Neuronal stem cell (in vitro differentiated cells): ENCODE data around the gene C13orf46.
A peak's percentile ranks its signal among the peaks of the same experiment; 100 is the strongest.

Experiments used
- DNase-seq: peaks from one replicate; pipeline ENCODE4 v3.0.0-alpha.2; 2013; ENCODE audit warnings: low spot score
- H2AFZ ChIP-seq: one replicate; pipeline ENCODE4 v1.6.1; 2013; ENCODE audit warnings: mild to moderate bottlenecking, low read length, inconsistent platforms
- H2AK5ac ChIP-seq: 2 replicates; pipeline ENCODE4 v1.6.1; 2013; ENCODE audit warnings: low read depth, mild to moderate bottlenecking, inconsistent platforms, low read length, moderate library complexity, mixed read lengths
- H2BK120ac ChIP-seq: 2 replicates; pipeline ENCODE4 v1.6.1; 2013; ENCODE audit warnings: low read depth, mild to moderate bottlenecking, inconsistent platforms, low read length, moderate library complexity, mixed read lengths
- H2BK12ac ChIP-seq: one replicate; pipeline ENCODE4 v1.6.1; 2013; ENCODE audit warnings: low read length, inconsistent platforms
- H2BK15ac ChIP-seq: 2 replicates; pipeline ENCODE4 v1.6.1; 2013; ENCODE audit warnings: mild to moderate bottlenecking, low read length, inconsistent platforms, mixed read lengths
- H2BK5ac ChIP-seq: one replicate; pipeline ENCODE4 v1.6.1; 2013; ENCODE audit warnings: inconsistent platforms, mild to moderate bottlenecking, low read length, moderate library complexity
- H3K14ac ChIP-seq: one replicate; pipeline ENCODE4 v1.6.1; 2013; ENCODE audit warnings: low read length, inconsistent platforms
- H3K18ac ChIP-seq: 2 replicates; pipeline ENCODE4 v1.6.1; 2013; ENCODE audit warnings: low read length, inconsistent platforms
- H3K23ac ChIP-seq: 2 replicates; pipeline ENCODE4 v1.6.1; 2013; ENCODE audit warnings: low read depth, mild to moderate bottlenecking, mixed read lengths, low read length, inconsistent platforms; ENCODE audit not compliant: poor library complexity
- H3K27ac ChIP-seq: replicated peaks from 3 replicates; pipeline ENCODE4 v1.5.1; 2013; ENCODE audit warnings: low read length, inconsistent platforms
- H3K27me3 ChIP-seq, 3 experiments: 2 replicates each; pipeline ENCODE4 v1.6.1; 2013; ENCODE audit warnings: low read length in 3 of 3, mild to moderate bottlenecking in 2 of 3, inconsistent platforms in 1 of 3, low read depth in 1 of 3, mixed read lengths in 1 of 3, moderate library complexity in 1 of 3; ENCODE audit not compliant: control insufficient read depth in 3 of 3, insufficient read depth in 3 of 3
- H3K36me3 ChIP-seq, 2 donors: replicated peaks in 1 of 2; 2 replicates each; pipeline ENCODE4 v1.6.1; 2013; ENCODE audit warnings: low read length in 2 of 2; ENCODE audit not compliant: control insufficient read depth in 2 of 2, insufficient read depth in 2 of 2
- H3K4ac ChIP-seq: 2 replicates; pipeline ENCODE4 v1.6.1; 2013; ENCODE audit warnings: inconsistent platforms, mild to moderate bottlenecking, low read length, moderate library complexity
- H3K4me1 ChIP-seq, 2 donors: 1 replicate in 1 of 2; 2 replicates in 1 of 2; pipeline ENCODE4 v1.6.1; 2013; ENCODE audit warnings: low read length in 2 of 2, low read depth in 1 of 2; ENCODE audit not compliant: control insufficient read depth in 2 of 2, insufficient read depth in 1 of 2
- H3K4me2 ChIP-seq: one replicate; pipeline ENCODE4 v1.6.1; 2013; ENCODE audit warnings: mild to moderate bottlenecking, low read length, inconsistent platforms; ENCODE audit not compliant: insufficient read depth, poor library complexity, severe bottlenecking
- H3K4me3 ChIP-seq, 2 donors: 2 replicates each; pipeline ENCODE4 v1.5.1; 2013; ENCODE audit warnings: low read length in 2 of 2, mild to moderate bottlenecking in 2 of 2, inconsistent platforms in 1 of 2, moderate library complexity in 1 of 2
- H3K79me1 ChIP-seq: one replicate; pipeline ENCODE4 v1.6.1; 2013; ENCODE audit warnings: low read depth, mild to moderate bottlenecking, inconsistent platforms, low read length, moderate library complexity
- H3K9ac ChIP-seq: one replicate; pipeline ENCODE4 v1.6.1; 2013; ENCODE audit warnings: mild to moderate bottlenecking, low read depth, low read length, inconsistent platforms; ENCODE audit not compliant: poor library complexity
- H3K9me3 ChIP-seq, 2 donors: replicated peaks in 1 of 2; 2 replicates each; pipeline versions ENCODE3 to v1.6.1; 2013; ENCODE audit warnings: low read length in 2 of 2, mild to moderate bottlenecking in 2 of 2, inconsistent platforms in 1 of 2, low read depth in 1 of 2, mixed read lengths in 1 of 2, moderate library complexity in 1 of 2; ENCODE audit not compliant: control insufficient read depth in 2 of 2, insufficient read depth in 1 of 2
- H4K8ac ChIP-seq: one replicate; pipeline ENCODE4 v1.6.1; 2013; ENCODE audit warnings: low read depth, mild to moderate bottlenecking, inconsistent platforms, low read length, moderate library complexity
- H4K91ac ChIP-seq: one replicate; pipeline ENCODE4 v1.6.1; 2013; ENCODE audit warnings: low read length, low read depth, mild to moderate bottlenecking, inconsistent platforms; ENCODE audit not compliant: poor library complexity
- WGBS, 2 donors: extraction: QIAGEN DNeasy Blood & Tissue Kit; methylation state at CpG; one replicate each; pipeline ENCODE4 v1.1.7; 2013; ENCODE audit warnings: missing lambda C conversion rate in 2 of 2, mixed read lengths in 1 of 2; ENCODE audit not compliant: insufficient read length in 2 of 2, insufficient replicate concordance in 1 of 2; ENCODE audit errors: extremely low coverage in 2 of 2; 5-methylcytosine and 5-hydroxymethylcytosine counted together

Gene C13orf46

DNA sequence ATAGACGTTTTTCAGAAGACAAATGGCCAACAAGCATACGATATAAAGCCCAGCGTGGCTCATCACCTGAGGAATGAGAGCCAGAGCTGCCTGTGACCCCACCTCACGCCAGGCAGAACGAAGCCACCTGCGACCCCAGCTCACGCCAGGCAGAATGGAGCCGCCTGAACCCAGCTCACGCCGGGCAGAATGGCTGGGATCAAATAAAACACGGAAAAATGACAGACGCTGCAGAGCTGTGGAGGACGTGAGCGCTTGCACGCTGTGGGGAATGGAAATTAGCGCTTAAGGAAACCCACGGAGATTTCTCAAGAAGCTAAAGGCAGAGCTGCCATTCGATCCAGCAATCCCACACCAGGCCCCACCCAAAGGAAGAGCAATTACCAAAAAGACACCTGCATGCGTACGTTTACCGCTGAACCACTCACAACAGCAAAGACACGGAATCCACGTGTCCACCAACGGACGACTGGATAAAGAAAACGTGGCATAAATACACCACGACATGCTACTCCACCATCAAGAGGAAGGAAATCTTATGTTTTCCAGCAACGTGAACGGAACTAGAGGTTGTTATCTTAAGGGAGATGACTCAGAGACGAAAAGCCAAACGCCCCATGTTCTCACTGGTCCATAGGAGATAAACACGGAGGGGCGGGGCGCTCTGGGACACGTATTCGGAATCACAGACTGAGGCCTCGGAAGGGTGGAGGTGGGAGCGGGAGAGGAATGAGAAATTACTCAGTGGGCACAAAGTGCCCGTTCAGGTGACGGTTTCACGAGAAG lies 30.7 kb upstream of the C13orf46 start:
- H3K79me1 ChIP-seq = no peaks in the 10 kb centered on the region
- no peak overlapping the region for H4K8ac ChIP-seq
- no peak overlapping the region for H2BK5ac ChIP-seq
- no peak overlapping the region for H3K4me2 ChIP-seq
- no peak overlapping the region for H2BK120ac ChIP-seq
- H3K27me3 ChIP-seq = no peaks in the 10 kb centered on the region
- H2BK12ac ChIP-seq = no peak overlapping the region
- H3K9ac ChIP-seq = no peak overlapping the region
- no peak overlapping the region for H2AK5ac ChIP-seq
- H3K23ac ChIP-seq = no peak overlapping the region
- H3K27ac ChIP-seq = no peak overlapping the region
- no peak overlapping the region for H3K4ac ChIP-seq
- peaks cover 2 to 30% of the 10 kb centered on the region in 2 donors for H3K36me3 ChIP-seq
- no peak overlapping the region for H4K91ac ChIP-seq
- WGBS, 2 donors = no CpG with 5 or more reads among the region's 41 CpGs
- H3K4me3 ChIP-seq = no peak overlapping the region
- no peak overlapping the region for H3K14ac ChIP-seq
- no peaks in the 10 kb centered on the region for H3K9me3 ChIP-seq
- H3K18ac ChIP-seq = peak overlapping the region; percentile 24
- no peak overlapping the region for H2BK15ac ChIP-seq
- DNase-seq = no peak
- peaks cover 0 to 2% of the 10 kb centered on the region in 2 donors for H3K4me1 ChIP-seq
- H2AFZ ChIP-seq = no peak overlapping the region

DNA sequence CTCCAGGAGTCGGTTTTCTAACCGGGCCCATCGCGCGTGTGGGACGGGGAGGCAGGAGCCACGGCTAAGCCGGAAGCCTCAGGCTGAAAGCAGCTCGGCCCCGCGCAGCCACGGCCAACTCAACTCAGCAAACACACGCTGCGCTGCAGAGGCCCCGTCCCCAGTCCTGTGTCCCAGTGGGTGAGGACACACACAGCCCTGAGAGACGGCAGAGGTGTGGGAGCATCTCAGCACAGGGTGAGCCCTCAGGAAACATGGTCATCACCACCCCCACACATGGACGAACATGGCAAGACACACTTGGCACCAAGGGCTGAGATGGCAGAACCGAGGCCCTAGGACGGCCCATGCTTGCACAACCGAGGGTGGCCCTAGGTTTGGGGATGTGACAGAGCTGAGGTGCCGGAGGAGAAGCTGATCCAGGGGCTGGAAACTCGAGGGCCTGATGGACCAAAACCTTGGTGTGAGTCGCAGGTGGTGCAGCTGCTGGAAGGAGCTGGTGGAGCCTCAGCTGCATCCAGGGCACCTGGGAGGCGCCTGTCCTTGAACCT lies 29.0 kb upstream of the C13orf46 start:
- Histone ChIP-seq H3K9ac (no peak overlapping the region), H3K27me3 (no peaks in the 10 kb centered on the region), H3K4me3 (peak overlapping the region in 1 of 2 donors; percentile 14), H4K8ac (no peak overlapping the region), H2BK120ac (no peak overlapping the region), H2BK12ac (peak overlapping the region; percentile 59), H3K14ac (peak overlapping the region; percentile 0), H4K91ac (no peak overlapping the region), H3K23ac (peak overlapping the region; percentile 52), H3K27ac (no peak overlapping the region), H3K79me1 (no peaks in the 10 kb centered on the region), H3K18ac (peak overlapping the region; percentile 28), H3K4ac (no peak overlapping the region), H3K36me3 (peaks cover 2 to 35% of the 10 kb centered on the region in 2 donors), H3K4me2 (no peak overlapping the region), H2BK5ac (peak overlapping the region; percentile 94), H3K4me1 (peaks cover 0 to 2% of the 10 kb centered on the region in 2 donors), H2AFZ (no peak overlapping the region), H3K9me3 (no peaks in the 10 kb centered on the region), H2BK15ac (peak overlapping the region; percentile 4), H2AK5ac (no peak overlapping the region)
- DNase-seq = no peak
- WGBS, 2 donors = no CpG with 5 or more reads among the region's 24 CpGs

DNA sequence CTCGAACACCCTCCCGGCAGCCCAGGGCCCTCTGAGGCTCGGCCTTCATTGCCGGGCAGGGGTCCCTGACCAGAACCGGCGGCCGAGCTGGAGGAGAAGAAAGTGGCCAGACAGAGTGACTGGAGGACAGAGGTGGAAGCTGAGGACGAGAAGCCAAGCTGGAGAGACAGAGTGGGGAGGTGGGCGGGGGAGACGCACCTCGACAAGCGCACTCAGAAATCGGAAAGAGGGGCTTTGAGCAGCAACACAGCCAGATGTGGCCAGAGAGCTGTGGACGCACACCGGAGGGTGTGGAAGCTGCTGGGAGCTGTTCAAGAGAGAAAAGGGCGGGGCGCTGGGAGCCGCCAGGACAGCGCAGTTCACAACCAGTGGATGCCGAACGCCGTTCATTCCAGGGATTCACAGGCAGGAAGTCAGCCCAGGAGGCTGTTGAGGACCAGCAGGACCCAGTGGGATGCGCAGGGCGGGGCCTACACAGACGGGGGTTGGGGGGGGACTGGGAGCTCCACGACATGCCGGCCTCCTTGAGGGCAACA lies 28.2 kb upstream of the C13orf46 start:
- Histone ChIP-seq H2BK12ac (no peak overlapping the region), H4K91ac (no peak overlapping the region), H3K79me1 (no peaks in the 10 kb centered on the region), H3K4me3 (no peak overlapping the region), H3K36me3 (peaks cover 2 to 41% of the 10 kb centered on the region in 2 donors), H3K18ac (no peak overlapping the region), H3K4me2 (no peak overlapping the region), H2AK5ac (peak overlapping the region; percentile 95), H4K8ac (no peak overlapping the region), H2AFZ (no peak overlapping the region), H2BK5ac (peak overlapping the region; percentile 75), H3K27ac (no peak overlapping the region), H3K4ac (peak overlapping the region; percentile 37), H3K27me3 (no peaks in the 10 kb centered on the region), H3K4me1 (peaks cover 0 to 2% of the 10 kb centered on the region in 2 donors), H3K9ac (no peak overlapping the region), H2BK120ac (no peak overlapping the region), H3K23ac (no peak overlapping the region), H3K14ac (no peak overlapping the region), H2BK15ac (no peak overlapping the region), H3K9me3 (no peaks in the 10 kb centered on the region)
- WGBS, 2 donors = no CpG with 5 or more reads among the region's 27 CpGs
- DNase-seq = no peak

DNA sequence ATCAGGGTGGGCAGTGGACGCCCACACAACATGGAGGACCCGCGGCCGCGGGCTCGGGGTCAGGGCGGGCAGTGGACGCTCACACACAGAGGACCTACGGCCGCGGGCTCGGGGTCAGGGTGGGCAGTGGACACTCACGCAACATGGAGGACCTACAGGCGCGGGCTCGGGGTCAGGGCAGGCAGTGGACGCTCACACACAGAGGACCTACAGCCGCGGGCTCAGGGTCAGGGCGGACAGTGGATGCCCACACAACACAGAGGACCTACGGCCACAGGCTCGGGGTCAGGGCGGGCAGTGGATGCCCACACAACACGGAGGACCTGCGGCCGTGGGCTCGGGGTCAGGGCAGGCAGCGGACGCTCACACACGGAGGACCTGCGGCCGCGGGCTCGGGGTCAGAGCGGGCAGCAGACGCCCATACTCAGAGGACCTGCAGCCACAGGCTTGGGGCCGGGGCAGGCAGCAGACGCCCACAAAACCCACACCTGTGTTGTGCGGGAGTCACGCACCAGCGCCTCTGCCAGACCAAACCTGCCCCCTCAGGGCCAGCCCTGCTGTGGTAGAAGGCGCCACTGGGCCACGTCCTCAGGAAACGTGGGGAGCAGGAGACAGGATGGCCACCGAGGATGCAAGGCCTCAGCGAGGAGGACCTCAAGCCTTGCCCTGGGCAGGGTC lies 27.6 kb upstream of the C13orf46 start:
- H3K9me3 ChIP-seq = no peaks in the 10 kb centered on the region
- no CpG with 5 or more reads among the region's 46 CpGs for WGBS, 2 donors

More for the DNA sequence above, 27.6 kb upstream of the C13orf46 start:
- DNase-seq = no peak
- H2BK120ac ChIP-seq = no peak overlapping the region
- peak overlapping the region; percentile 75 for H2BK5ac ChIP-seq
- peaks cover 3 to 47% of the 10 kb centered on the region in 2 donors for H3K36me3 ChIP-seq
- peak overlapping the region; percentile 97 for H3K14ac ChIP-seq
- H2BK15ac ChIP-seq = peak overlapping the region; percentile 5
- H3K27me3 ChIP-seq = no peaks in the 10 kb centered on the region
- peak overlapping the region; percentile 89 for H3K23ac ChIP-seq
- H3K9ac ChIP-seq = peak overlapping the region; percentile 21
- H3K79me1 ChIP-seq = no peaks in the 10 kb centered on the region
- H2AK5ac ChIP-seq = peak overlapping the region; percentile 95
- H2AFZ ChIP-seq = no peak overlapping the region
- peak overlapping the region; percentile 89 for H3K4ac ChIP-seq
- peak overlapping the region; percentile 94 for H3K18ac ChIP-seq
- no peak overlapping the region for H3K4me2 ChIP-seq
- H4K8ac ChIP-seq = peak overlapping the region; percentile 0
- peak overlapping the region; percentile 56 for H4K91ac ChIP-seq
- no peak overlapping the region for H3K27ac ChIP-seq
- H3K4me3 ChIP-seq = peak overlapping the region in 1 of 2 donors; percentile 62
- H3K4me1 ChIP-seq = peaks cover 0 to 2% of the 10 kb centered on the region in 2 donors
- peak overlapping the region; percentile 94 for H2BK12ac ChIP-seq
